T-cell (primary cell): Measurements from ENCODE around the gene IST1. TPM values are rescaled to one million over a fixed set of nuclear protein-coding genes. Genes with fewer than 3 reads are reported as not detected.

Experiments
- ATAC-seq, 4 experiments: fragments of 200-7000 bp in 3 of 4; fragments of 150-1000 bp in 1 of 4; cut with Tn5 transposase; replicated peaks in 1 of 4; 1 replicate in 3 of 4; 2 replicates in 1 of 4; pipeline ENCODE4 v1.10.0; 2021; ENCODE audit warnings: moderate library complexity in 3 of 4, mild to moderate bottlenecking in 2 of 4, moderate number of reproducible peaks in 1 of 4
- CTCF ChIA-PET, 2 donors: fragments of 300-600 bp; sonication (Branson Sonifier 250); formaldehyde crosslinking; loops; one replicate each; lab custom pipeline; 2022; ENCODE audit warnings: antibody characterized with exemption in 2 of 2; lab: Charles Lee
- POLR2A ChIA-PET, 2 donors: fragments of 300-600 bp; sonication (Branson Sonifier 250); formaldehyde crosslinking; loops; one replicate each; lab custom pipeline; 2022; ENCODE audit warnings: antibody characterized with exemption in 2 of 2; lab: Charles Lee
- DNase-seq, 35 experiments: peaks; one replicate each; pipeline versions ENCODE4 v3.0.0 to v3.0.0-alpha.2; 2013 to 2023
- H3K27ac ChIP-seq: one replicate; pipeline ENCODE4 v1.5.1; 2013; ENCODE audit warnings: low read length
- H3K27me3 ChIP-seq, 2 experiments: replicated peaks in 1 of 2; 1 replicate in 1 of 2; 2 replicates in 1 of 2; pipeline versions ENCODE4 v1.6.1 to v1.7.0; 2013; ENCODE audit warnings: low read length in 1 of 2, mixed read lengths in 1 of 2; ENCODE audit not compliant: control insufficient read depth in 2 of 2, insufficient read depth in 2 of 2; ENCODE audit errors: extremely low read depth in 1 of 2
- H3K36me3 ChIP-seq, 2 donors: 1 replicate in 1 of 2; 2 replicates in 1 of 2; pipeline versions ENCODE4 v1.6.1 to v1.7.0; 2013; ENCODE audit warnings: low read length in 1 of 2; ENCODE audit not compliant: control insufficient read depth in 2 of 2, insufficient read depth in 1 of 2; ENCODE audit errors: extremely low read depth in 1 of 2
- H3K4me1 ChIP-seq, 2 experiments: 1 replicate in 1 of 2; 2 replicates in 1 of 2; pipeline versions ENCODE4 v1.6.1 to v1.7.0; 2013; ENCODE audit warnings: low read length in 2 of 2, mixed read lengths in 1 of 2; ENCODE audit not compliant: insufficient read depth in 2 of 2, control insufficient read depth in 1 of 2; ENCODE audit errors: extremely low read depth in 1 of 2
- H3K4me3 ChIP-seq, 2 donors: 1 replicate in 1 of 2; 2 replicates in 1 of 2; pipeline versions ENCODE4 v1.5.1 to v1.7.0; 2013; ENCODE audit warnings: mild to moderate bottlenecking in 2 of 2, low read length in 1 of 2, moderate library complexity in 1 of 2; ENCODE audit not compliant: control insufficient read depth in 1 of 2; ENCODE audit errors: extremely low read depth in 1 of 2
- H3K9me3 ChIP-seq: 2 replicates; pipeline ENCODE4 v1.7.0; 2013
- H3K27ac Mint-ChIP-seq, 2 donors: one replicate each; pipeline ENCODE4 v1.8.0; 2020 to 2021; ENCODE audit warnings: mild to moderate bottlenecking in 2 of 2, mixed read lengths in 2 of 2
- H3K27me3 Mint-ChIP-seq, 2 donors: one replicate each; pipeline ENCODE4 v1.8.0; 2021 to 2022; ENCODE audit warnings: mixed read lengths in 2 of 2
- H3K36me3 Mint-ChIP-seq: one replicate; pipeline ENCODE4 v1.8.0; 2021; ENCODE audit warnings: mixed read lengths
- H3K4me1 Mint-ChIP-seq, 3 donors: one replicate each; pipeline ENCODE4 v1.8.0; 2020 to 2022; ENCODE audit warnings: mixed read lengths in 3 of 3, mild to moderate bottlenecking in 1 of 3
- H3K4me3 Mint-ChIP-seq, 3 donors: one replicate each; pipeline ENCODE4 v1.8.0; 2020 to 2022; ENCODE audit warnings: mild to moderate bottlenecking in 3 of 3, mixed read lengths in 3 of 3, moderate library complexity in 3 of 3
- H3K9me3 Mint-ChIP-seq, 3 donors: one replicate each; pipeline ENCODE4 v1.8.0; 2020 to 2022; ENCODE audit warnings: mixed read lengths in 3 of 3
- WGBS: methylation state at CpG from one replicate; pipeline ENCODE4 v1.1.5; 2013; ENCODE audit warnings: missing lambda C conversion rate; ENCODE audit not compliant: insufficient coverage; 5-methylcytosine and 5-hydroxymethylcytosine counted together
- total RNA-seq, 35 experiments: library from RNA in 6 of 35; stranded (reverse) in 6 of 35; fragments of 120-200 nt in 1 of 35; gene quantifications; one replicate each; pipeline versions ENCODE4 v1.2.1 to v1.2.4 and lab custom pipeline; 2013 to 2026

Gene IST1
- total RNA-seq, 5 donors from 2014 or later (not counting 1 experiment from before 2014, with no cell fraction given) = 249 to 278 (median 263) TPM

DNA sequence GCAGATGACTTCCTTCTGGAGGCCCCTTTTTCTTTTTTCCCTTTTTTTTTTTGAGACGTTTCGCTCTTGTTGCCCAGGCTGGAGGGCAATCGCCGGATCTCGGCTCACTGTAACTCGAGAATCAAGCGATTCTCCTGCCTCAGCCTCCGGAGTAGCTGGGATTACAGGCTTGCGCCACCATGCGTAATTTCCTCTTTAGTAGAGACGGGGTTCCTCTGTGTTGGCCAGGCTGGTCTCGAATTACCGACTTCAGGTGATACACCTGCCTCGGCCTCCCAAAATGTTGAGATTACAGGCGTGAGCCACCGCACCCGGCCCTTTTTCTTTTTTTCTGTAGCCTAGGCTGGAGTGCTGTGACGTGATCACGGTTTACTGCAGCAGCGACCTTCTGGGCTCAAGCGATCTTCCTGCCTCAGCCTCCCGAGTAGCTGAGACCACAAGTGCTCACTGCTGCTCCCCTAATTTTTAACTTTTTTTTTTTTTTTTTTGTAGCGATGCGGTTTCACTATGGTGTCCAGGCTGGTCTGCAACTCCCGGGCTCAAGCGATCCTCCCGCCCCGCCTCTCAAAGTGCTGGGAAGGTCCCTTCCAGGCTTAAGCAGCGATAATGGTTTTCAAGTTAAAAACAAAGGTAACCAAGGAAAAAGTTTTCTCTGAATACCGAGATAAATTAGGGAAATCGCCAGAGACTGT, 956 bp upstream of the IST1 start:
- DNase-seq (peak in 25 of 35 experiments; percentile 9 to 63 (median 23)), ATAC-seq (peak in 2 of 4 experiments; percentile 5 to 15)
- peak overlapping the region; percentile 70 to 98 for H3K4me3 ChIP-seq
- peaks cover 0 to 3% of the 10 kb centered on the region in 2 donors for H3K36me3 ChIP-seq
- WGBS = under 1% methylated on average over 23 of the region's 31 CpGs
- no peaks in the 10 kb centered on the region for H3K27me3 ChIP-seq
- POLR2A ChIA-PET = interaction anchor here (0.6 to 1.7 kb wide), 8 partner anchors 9 to 329 kb away, joined by 3 to 8 read pairs (median 4); partner anchors contain the start of genes AP1G1 (in 1 of the 2) and ZNF821 (in 1 of the 2)
- H3K4me1 ChIP-seq = peaks cover 14 to 35% of the 10 kb centered on the region in 2 experiments
- peak overlapping the region; percentile 86 for H3K27ac ChIP-seq
- Mint-ChIP-seq H3K9me3 (no peaks in the 10 kb centered on the region), H3K4me3 (peak overlapping the region; percentile 96 to 98 (median 96)), H3K27me3 (no peaks in the 10 kb centered on the region), H3K36me3 (peaks cover 3% of the 10 kb centered on the region), H3K27ac (peak overlapping the region; percentile 95 to 96), H3K4me1 (peaks cover 29 to 38% (median 34%) of the 10 kb centered on the region in 3 donors)
- no peaks in the 10 kb centered on the region for H3K9me3 ChIP-seq
- CTCF ChIA-PET = interaction anchor here (0.6 to 1.8 kb wide), 9 partner anchors 8 to 579 kb away, joined by 3 to 12 read pairs (median 4); partner anchors contain the start of gene ZNF821 (in 1 of the 2)

DNA sequence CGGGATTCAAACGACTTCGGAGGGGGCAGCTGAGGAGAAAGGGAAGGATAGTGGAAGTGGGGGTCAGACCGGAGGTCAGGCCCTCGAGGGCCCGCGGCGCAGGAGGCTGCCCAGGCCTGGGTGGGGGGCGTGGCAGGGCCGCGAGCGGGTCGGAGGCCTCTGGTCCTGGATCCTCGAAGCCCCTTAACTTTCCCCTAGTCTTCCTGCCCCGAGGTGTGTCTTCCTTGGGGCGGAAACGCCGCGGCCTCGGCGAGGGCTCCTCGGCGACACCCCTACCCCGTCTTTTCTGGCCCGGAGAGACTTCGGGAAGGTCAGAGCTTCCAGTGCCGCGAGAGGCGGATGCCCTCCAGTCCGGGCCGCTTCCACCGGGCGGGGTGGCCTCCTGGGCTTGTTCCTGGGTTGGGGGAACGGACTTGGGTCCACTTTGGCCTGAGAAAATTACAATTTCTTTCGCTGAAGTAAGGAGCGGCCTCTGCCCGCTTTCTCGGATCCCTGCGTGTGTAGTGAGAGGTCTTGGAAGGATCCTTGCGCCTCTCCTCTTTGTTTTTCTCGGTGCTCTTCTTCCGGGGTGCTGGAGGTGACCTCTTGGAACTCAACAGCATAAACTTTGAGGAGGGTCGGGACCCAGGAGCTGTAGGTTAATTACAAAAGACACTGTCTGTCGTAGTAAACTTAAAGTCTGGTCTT, 491 bp downstream of the IST1 start:
- H3K27ac Mint-ChIP-seq = peak overlapping the region; percentile 95 to 96
- peaks cover 41 to 52% (median 46%) of the 10 kb centered on the region in 3 donors for H3K4me1 Mint-ChIP-seq
- H3K9me3 Mint-ChIP-seq = no peaks in the 10 kb centered on the region
- Histone ChIP-seq H3K9me3 (no peaks in the 10 kb centered on the region), H3K36me3 (peaks cover 0 to 3% of the 10 kb centered on the region in 2 donors), H3K27me3 (no peaks in the 10 kb centered on the region), H3K4me1 (peaks cover 16 to 42% of the 10 kb centered on the region in 2 experiments), H3K4me3 (peak overlapping the region; percentile 70 to 98), H3K27ac (peak overlapping the region; percentile 86)
- no peaks in the 10 kb centered on the region for H3K27me3 Mint-ChIP-seq
- ATAC-seq (peak; percentile 22 to 34 (median 31)), DNase-seq (peak in 16 of 35 experiments; percentile 9 to 39 (median 21))
- H3K4me3 Mint-ChIP-seq = peak overlapping the region; percentile 96 to 98 (median 96)
- POLR2A ChIA-PET = interaction anchor here (0.5 to 1.7 kb wide), 6 partner anchors 11 to 115 kb away, joined by 3 to 9 read pairs (median 3); partner anchors contain the start of genes AP1G1 (in 1 of the 2) and ZNF821 (in 1 of the 2)
- CTCF ChIA-PET = interaction anchor here (0.5 to 1.7 kb wide), 4 partner anchors 10 to 107 kb away, joined by 3 to 7 read pairs (median 4); no protein-coding TSS in a partner anchor
- WGBS = 0% methylated on average over 40 of the region's 44 CpGs
- peaks cover 7% of the 10 kb centered on the region for H3K36me3 Mint-ChIP-seq

DNA sequence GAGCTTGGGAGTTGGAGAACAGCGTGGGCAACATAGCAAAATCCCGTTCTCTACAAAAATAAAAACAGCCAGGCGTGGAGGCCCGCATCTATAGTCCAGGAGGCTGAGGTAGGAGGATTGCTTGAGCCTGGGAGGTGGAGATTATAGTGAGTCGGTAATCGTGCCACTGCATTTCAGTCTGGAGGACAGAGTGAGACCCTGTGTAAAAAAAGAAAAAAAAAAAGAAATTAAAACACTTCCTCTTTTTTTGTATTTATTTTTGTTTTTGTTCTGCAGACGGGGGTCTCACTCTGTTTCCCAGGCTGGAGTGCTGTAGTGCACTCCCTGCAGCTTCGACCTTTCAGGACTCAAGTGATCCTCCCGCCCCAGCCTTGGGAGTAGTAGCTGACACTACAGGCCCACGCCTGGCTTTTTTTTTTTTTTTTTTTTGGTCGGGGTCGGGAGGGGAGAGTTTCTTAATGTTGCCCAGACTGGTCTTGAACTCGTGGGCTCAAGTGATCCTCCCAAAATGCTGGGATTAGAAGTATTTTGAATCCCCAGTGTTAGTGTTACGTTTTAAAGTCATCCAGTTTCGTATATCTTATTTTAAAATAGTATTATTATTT, 1.5 kb downstream of the IST1 start:
- Histone ChIP-seq H3K27ac (peak overlapping the region; percentile 45), H3K4me3 (peak overlapping the region; percentile 53 to 70), H3K27me3 (no peaks in the 10 kb centered on the region), H3K9me3 (no peaks in the 10 kb centered on the region), H3K4me1 (peaks cover 16 to 42% of the 10 kb centered on the region in 2 experiments), H3K36me3 (peaks cover 0 to 3% of the 10 kb centered on the region in 2 donors)
- Mint-ChIP-seq H3K36me3 (peaks cover 7% of the 10 kb centered on the region), H3K27ac (peak overlapping the region; percentile 57 to 64), H3K4me3 (peak overlapping the region; percentile 96 to 98 (median 96)), H3K4me1 (peaks cover 49 to 60% (median 54%) of the 10 kb centered on the region in 3 donors), H3K9me3 (no peaks in the 10 kb centered on the region), H3K27me3 (no peaks in the 10 kb centered on the region)
- DNase-seq = no peak
- POLR2A ChIA-PET = interaction anchor here in 1 of 2 donors (0.9 to 1.0 kb wide), 3 partner anchors 12 to 33 kb away, joined by 3 to 4 read pairs (median 3); partner anchors contain the start of gene ZNF821
- 56% methylated on average over 3 of the region's 15 CpGs for WGBS
- CTCF ChIA-PET = interaction anchor here (0.6 to 1.7 kb wide), 4 partner anchors 8 to 1396 kb away, joined by 3 to 7 read pairs (median 6); no protein-coding TSS in a partner anchor
- ATAC-seq = no peak

DNA sequence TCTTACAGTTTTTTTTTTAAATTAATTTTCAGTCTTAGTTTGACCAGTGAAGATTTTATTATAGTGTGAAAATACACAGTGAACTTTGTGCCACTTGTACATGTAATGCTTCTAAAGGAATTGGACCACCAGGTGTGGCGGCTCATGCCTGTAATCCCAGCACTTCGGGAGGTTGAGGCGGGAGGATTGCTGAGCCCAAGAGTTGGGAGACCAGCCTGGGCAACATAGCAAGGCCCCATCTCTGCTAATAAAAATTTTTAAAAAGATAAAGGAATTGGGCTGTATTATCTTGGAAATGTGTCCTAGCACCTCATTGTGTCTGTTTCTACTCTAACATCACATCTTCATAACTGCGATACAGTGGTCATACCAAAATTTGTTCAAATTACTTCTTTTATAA, 3.8 kb downstream of the IST1 start:
- no peak for DNase-seq
- Mint-ChIP-seq H3K4me1 (peaks cover 67 to 74% (median 71%) of the 10 kb centered on the region in 3 donors), H3K36me3 (peaks cover 7% of the 10 kb centered on the region), H3K9me3 (no peaks in the 10 kb centered on the region), H3K27me3 (no peaks in the 10 kb centered on the region), H3K4me3 (peak overlapping the region; percentile 24 to 96 (median 49)), H3K27ac (no peak overlapping the region)
- Histone ChIP-seq H3K4me3 (no peak overlapping the region), H3K27me3 (no peaks in the 10 kb centered on the region), H3K27ac (no peak overlapping the region), H3K9me3 (no peaks in the 10 kb centered on the region), H3K36me3 (peaks cover 0 to 8% of the 10 kb centered on the region in 2 donors), H3K4me1 (peaks cover 16 to 46% of the 10 kb centered on the region in 2 experiments)
- CTCF ChIA-PET = interaction anchor here in 1 of 2 donors (0.6 kb wide), 1 partner anchor 36 kb away, joined by 3 read pairs; no protein-coding TSS in a partner anchor
- no peak for ATAC-seq
- POLR2A ChIA-PET = interaction anchor here (0.7 to 1.3 kb wide), 3 partner anchors 8 to 51 kb away, joined by 8 to 11 read pairs (median 8); no protein-coding TSS in a partner anchor
- WGBS = no CpG with 5 or more reads among the region's 4 CpGs

DNA sequence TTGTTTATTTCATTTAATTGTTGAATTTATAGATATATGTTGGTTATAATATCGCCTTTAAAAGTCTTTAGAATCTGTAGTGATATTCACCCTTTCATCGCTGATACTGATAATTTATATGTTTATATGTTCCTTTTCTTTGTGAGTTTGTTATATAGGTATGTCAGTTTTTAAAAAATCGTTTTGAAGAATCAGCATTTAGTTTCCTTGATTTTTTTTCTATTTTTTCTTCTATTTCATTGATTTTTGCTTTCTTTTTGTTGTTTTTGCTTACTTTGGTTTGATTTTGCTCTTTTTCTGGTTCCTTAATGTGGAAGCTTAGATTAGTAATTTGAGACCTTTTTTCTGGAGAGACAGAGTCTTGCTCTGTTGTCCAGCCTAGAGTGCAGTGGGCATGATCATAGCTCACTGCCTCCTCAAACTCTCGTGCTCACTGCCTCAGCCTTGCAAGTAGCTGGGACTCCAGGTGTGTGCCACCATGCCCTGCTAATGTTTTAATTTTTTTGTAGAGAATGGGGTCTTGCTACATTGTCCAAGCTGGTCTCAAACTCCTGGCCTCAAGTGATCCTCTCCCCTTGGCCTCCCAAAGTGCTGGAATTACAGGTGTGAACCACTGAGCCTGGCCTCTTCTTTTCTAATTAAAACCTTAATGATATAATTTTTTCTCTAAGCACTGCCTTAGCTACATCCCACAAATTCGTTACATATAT, 7.5 kb downstream of the IST1 start:
- H3K27me3 ChIP-seq = no peaks in the 10 kb centered on the region
- Mint-ChIP-seq H3K36me3 (peaks cover 7% of the 10 kb centered on the region), H3K4me1 (peaks cover 87 to 93% (median 89%) of the 10 kb centered on the region in 3 donors), H3K27me3 (no peaks in the 10 kb centered on the region), H3K27ac (peak overlapping the region in 1 of 2 donors; percentile 39), H3K9me3 (no peaks in the 10 kb centered on the region), H3K4me3 (peak overlapping the region in 2 of 3 donors; percentile 2 to 33)
- no peak overlapping the region for H3K27ac ChIP-seq
- ChIA-PET POLR2A (interaction anchor here (0.6 to 1.2 kb wide), 5 partner anchors 9 to 168 kb away, joined by 3 to 4 read pairs (median 3); no protein-coding TSS in a partner anchor), CTCF (interaction anchor here in 1 of 2 donors (0.6 to 0.9 kb wide), 4 partner anchors 20 to 151 kb away, joined by 3 read pairs; partner anchors contain the start of gene HP)
- H3K36me3 ChIP-seq = peaks cover 0 to 6% of the 10 kb centered on the region in 2 donors
- no CpG with 5 or more reads among the region's 5 CpGs for WGBS
- DNase-seq (no peak), ATAC-seq (no peak)
- H3K9me3 ChIP-seq = no peaks in the 10 kb centered on the region
- no peak overlapping the region for H3K4me3 ChIP-seq
- H3K4me1 ChIP-seq = peaks cover 11 to 62% of the 10 kb centered on the region in 2 experiments
